ENCODE data around the gene RNF40.

- TF ChIP-seq POLR2A (IDR thresholded peaks at IDR 0.05) (no peak), POLR2AphosphoS5 (IDR thresholded peaks at IDR 0.05) (peak in 1 of 3 donors; percentile 22)
Observed at GRCh38 chr16:30757316-30757715, 4.8 kb upstream of the RNF40 start.
